Measurements from ENCODE around the gene DEPDC4.

DEPDC4 gene

DNA sequence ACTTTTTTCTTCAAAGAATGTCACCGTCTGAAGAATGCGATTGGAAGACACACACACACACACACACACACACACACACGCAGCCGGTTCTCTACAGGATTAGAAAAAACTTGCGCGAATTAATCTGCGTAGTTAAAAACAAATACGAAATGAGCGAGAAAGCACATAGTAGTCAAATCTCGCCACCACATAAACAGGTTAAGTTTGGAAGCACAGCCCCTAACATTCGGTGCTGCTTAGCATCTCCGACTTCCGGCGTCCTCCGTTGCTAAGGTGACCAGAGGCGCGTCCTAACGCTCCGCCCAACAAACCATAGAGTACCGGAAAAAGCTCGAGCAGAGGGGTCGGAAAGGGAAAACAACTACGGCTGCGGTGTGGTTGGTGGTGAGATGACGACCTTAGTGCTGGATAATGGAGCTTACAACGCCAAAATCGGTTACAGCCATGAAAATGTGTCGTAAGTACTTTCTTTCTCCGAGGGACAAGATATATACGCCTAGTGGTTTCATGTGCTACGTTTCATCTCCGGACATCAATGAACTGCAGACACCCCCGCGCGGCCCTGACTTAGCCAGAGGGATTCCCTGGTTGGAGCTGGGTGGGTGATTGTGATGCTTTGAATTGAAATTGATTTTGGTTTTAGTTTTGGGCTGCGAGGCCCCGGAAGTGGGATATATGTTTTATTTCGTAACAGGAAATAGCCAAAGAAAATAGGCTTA lies 66.3 kb downstream of the DEPDC4 start, which contains the start of gene ACTR6:
Gene ACTR6 (plus strand): TSS at position 353 of the 719 bp plus-strand sequence. CDS start 37 bp downstream, at position 390.
- Histone ChIP-seq H3K36me3 (ENCODE audit: insufficient read depth, low read length) (peaks cover 7% of the 10 kb centered on the region), H3K9ac (ENCODE audit: insufficient read length) (peak within 1 kb of the TSS; percentile 93), H3K4me3 (peak within 1 kb of the TSS; percentile 95), H3K9me3 (ENCODE audit: low read depth, low read length) (no peaks in the 10 kb centered on the region), H3K27ac (peak within 1 kb of the TSS; percentile 61; the same call in 1 of the 2 replicates)
- peak; percentile 86 for DNase-seq (ENCODE audit: low read depth, low spot score)
- TF ChIP-seq POLR2AphosphoS5 (IDR thresholded peaks at IDR 0.05; ENCODE audit: borderline replicate concordance, low read depth, low read length) (peak; percentile 95), EZH2 (IDR thresholded peaks at IDR 0.05) (no peak)

- no peak for TF ChIP-seq POLR2AphosphoS5 (IDR thresholded peaks at IDR 0.05; ENCODE audit: borderline replicate concordance, low read depth, low read length)
- no peak for TF ChIP-seq EZH2 (IDR thresholded peaks at IDR 0.05)
- TF ChIP-seq FOXP2 (optimal IDR thresholded peaks at IDR 0.05; ENCODE audit: control extremely low read depth, extremely low read length, insufficient read depth) = no peak
- H3K9ac ChIP-seq (ENCODE audit: insufficient read length) = no peak overlapping the region
- no peak overlapping the region for H3K27ac ChIP-seq
These were observed 67.3 kb downstream of the DEPDC4 start for GRCh38 chr12:100199347-100200149.

GRCh38 chr12:100199023-100199346 lies 67.9 kb downstream of the DEPDC4 start:
- Histone ChIP-seq H3K27ac (no peak overlapping the region), H3K4me3 (no peak overlapping the region), H3K9me3 (ENCODE audit: low read depth, low read length) (no peaks in the 10 kb centered on the region), H3K9ac (ENCODE audit: insufficient read length) (no peak overlapping the region), H3K36me3 (ENCODE audit: insufficient read depth, low read length) (no peaks in the 10 kb centered on the region)
- TF ChIP-seq EZH2 (IDR thresholded peaks at IDR 0.05) = no peak
- no peak for DNase-seq (ENCODE audit: low read depth, low spot score)

More at GRCh38 chr12:100199347-100200149, 67.3 kb downstream of the DEPDC4 start:
- DNase-seq (ENCODE audit: low read depth, low spot score) = no peak
- Histone ChIP-seq H3K4me3 (peak overlapping the region; percentile 95), H3K9me3 (ENCODE audit: low read depth, low read length) (no peaks in the 10 kb centered on the region), H3K36me3 (ENCODE audit: insufficient read depth, low read length) (peaks cover under 1% of the 10 kb centered on the region)

DNA sequence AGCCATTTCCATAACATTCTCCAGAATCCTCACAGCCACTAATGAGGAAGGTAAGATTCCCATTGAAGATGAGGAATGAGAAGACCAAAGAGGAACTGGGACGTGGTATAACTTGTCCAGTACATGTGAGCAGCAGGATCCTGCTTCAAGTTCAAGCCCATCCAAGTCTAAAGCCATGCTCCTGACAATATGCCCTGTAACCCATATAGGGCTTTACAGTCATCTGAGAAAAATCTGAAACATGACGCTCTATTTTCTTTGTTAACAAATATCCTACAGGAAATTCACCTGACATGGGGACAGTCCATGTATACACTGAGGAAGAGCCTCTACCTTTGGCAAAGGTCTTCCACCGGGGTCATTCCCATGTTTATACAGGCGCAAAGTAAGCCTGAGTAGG lies 69.4 kb downstream of the DEPDC4 start:
- H3K27ac ChIP-seq = no peak overlapping the region
- no peak overlapping the region for H3K4me3 ChIP-seq
- TF ChIP-seq EZH2 (IDR thresholded peaks at IDR 0.05) = no peak
- no peak for TF ChIP-seq POLR2AphosphoS5 (IDR thresholded peaks at IDR 0.05; ENCODE audit: borderline replicate concordance, low read depth, low read length)
- no peak for TF ChIP-seq FOXP2 (optimal IDR thresholded peaks at IDR 0.05; ENCODE audit: control extremely low read depth, extremely low read length, insufficient read depth)
- H3K36me3 ChIP-seq (ENCODE audit: insufficient read depth, low read length) = no peaks in the 10 kb centered on the region
- no peak overlapping the region for H3K9ac ChIP-seq (ENCODE audit: insufficient read length)
- H3K9me3 ChIP-seq (ENCODE audit: low read depth, low read length) = no peaks in the 10 kb centered on the region
- no peak for DNase-seq (ENCODE audit: low read depth, low spot score)

DNA sequence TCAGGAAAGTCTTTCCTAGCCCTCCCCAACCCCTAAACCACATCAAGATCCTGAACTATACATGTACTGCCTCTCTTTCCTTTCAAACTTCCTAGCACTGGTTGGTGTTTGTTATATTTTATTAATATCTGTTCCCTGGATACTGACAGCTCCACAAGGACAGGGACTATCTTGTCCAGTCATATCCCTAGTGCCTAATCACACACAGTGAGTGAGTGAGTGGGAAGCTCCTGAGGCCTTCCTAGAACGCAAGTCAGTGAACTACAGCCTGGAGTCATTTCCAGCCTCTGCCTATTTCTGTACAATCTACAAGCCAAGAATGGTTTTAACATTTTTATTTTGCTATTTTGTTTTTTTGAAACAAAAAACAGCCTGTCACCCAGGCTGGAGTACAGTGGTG lies 73.8 kb downstream of the DEPDC4 start:
- Histone ChIP-seq H3K9ac (ENCODE audit: insufficient read length) (no peak overlapping the region), H3K9me3 (ENCODE audit: low read depth, low read length) (no peaks in the 10 kb centered on the region), H3K27ac (no peak overlapping the region), H3K4me3 (no peak overlapping the region), H3K36me3 (ENCODE audit: insufficient read depth, low read length) (no peaks in the 10 kb centered on the region)
- no peak for DNase-seq (ENCODE audit: low read depth, low spot score)
- TF ChIP-seq POLR2AphosphoS5 (IDR thresholded peaks at IDR 0.05; ENCODE audit: borderline replicate concordance, low read depth, low read length) = no peak
- TF ChIP-seq FOXP2 (optimal IDR thresholded peaks at IDR 0.05; ENCODE audit: control extremely low read depth, extremely low read length, insufficient read depth) = no peak
- TF ChIP-seq EZH2 (IDR thresholded peaks at IDR 0.05) = no peak

All from SK-N-MC (cell line).